Loucy (cell line): ENCODE results near the gene PUS7.

Source experiments
- H2AFZ ChIP-seq: fragments of 200-600 bp; sonication (generic); 2 replicates; pipeline ENCODE4 v1.6.0; 2016; ENCODE audit warnings: antibody characterized with exemption, mild to moderate bottlenecking, low read length, moderate library complexity
- H3F3A ChIP-seq: fragments of 200-600 bp; 2 replicates; pipeline ENCODE4 v1.6.0; 2016; ENCODE audit warnings: antibody characterized with exemption, low read depth, mild to moderate bottlenecking
- H3K27me3 ChIP-seq: fragments of 200-600 bp; sonication (generic); 2 replicates; pipeline ENCODE4 v1.6.1; 2014; ENCODE audit warnings: low read length, mild to moderate bottlenecking; ENCODE audit not compliant: insufficient read depth, poor library complexity, severe bottlenecking
- H3K36me3 ChIP-seq: fragments of 200-600 bp; sonication (generic); 2 replicates; pipeline ENCODE4 v1.6.1; 2016; ENCODE audit warnings: low read length; ENCODE audit not compliant: insufficient read depth
- H3K4me1 ChIP-seq: fragments of 200-600 bp; sonication (generic); 2 replicates; pipeline ENCODE4 v1.5.1; 2014; ENCODE audit warnings: low read length, mild to moderate bottlenecking; ENCODE audit not compliant: insufficient read depth, poor library complexity, severe bottlenecking
- H3K4me2 ChIP-seq: fragments of 200-600 bp; sonication (generic); 2 replicates; pipeline ENCODE4 v1.6.0; 2014; ENCODE audit warnings: antibody characterized with exemption, low read length, low read depth, mild to moderate bottlenecking; ENCODE audit not compliant: poor library complexity, severe bottlenecking
- H3K4me3 ChIP-seq: fragments of 200-600 bp; sonication (generic); 2 replicates; pipeline ENCODE4 v1.5.1; 2014; ENCODE audit warnings: low read length, mild to moderate bottlenecking, mixed read lengths; ENCODE audit not compliant: poor library complexity, severe bottlenecking
- H3K79me2 ChIP-seq: fragments of 200-600 bp; sonication (generic); 2 replicates; pipeline ENCODE4 v1.6.1; 2014; ENCODE audit warnings: low read length; ENCODE audit not compliant: insufficient read depth
- H3K9ac ChIP-seq: fragments of 200-600 bp; sonication (generic); 2 replicates; pipeline ENCODE4 v1.6.0; 2014; ENCODE audit warnings: mild to moderate bottlenecking, low read depth, low read length, moderate library complexity; ENCODE audit not compliant: poor library complexity, severe bottlenecking
- H3K9me2 ChIP-seq: fragments of 200-600 bp; sonication (generic); replicated peaks from 2 replicates; pipeline ENCODE4 v1.6.1; 2016; ENCODE audit warnings: low read depth, low read length, mixed read lengths
- H3K9me3 ChIP-seq: fragments of 200-600 bp; sonication (generic); 2 replicates; pipeline ENCODE4 v1.6.1; 2014; ENCODE audit warnings: mild to moderate bottlenecking, antibody characterized with exemption, low read length, low read depth; ENCODE audit not compliant: insufficient read depth
- H4K20me1 ChIP-seq: fragments of 200-600 bp; sonication (generic); 2 replicates; pipeline ENCODE4 v1.6.0; 2014; ENCODE audit warnings: antibody characterized with exemption, low read length, mild to moderate bottlenecking; ENCODE audit not compliant: insufficient read depth, poor library complexity, severe bottlenecking
- CTCF ChIP-seq: fragments of 200-600 bp; sonication (generic); conservative IDR thresholded peaks from 2 replicates; pipeline ENCODE4 v1.5.1; 2014; ENCODE audit warnings: mild to moderate bottlenecking, antibody characterized with exemption, low read length
- EZH2phosphoT487 ChIP-seq: fragments of 200-600 bp; IDR thresholded peaks from 2 replicates; pipeline ENCODE4 v1.6.1; 2018; ENCODE audit warnings: antibody characterized with exemption, mild to moderate bottlenecking, moderate library complexity, borderline replicate concordance

PUS7 gene

GRCh38 chr7:105532709-105533460 lies 10.8 kb upstream of the PUS7 start:
- peak overlapping the region; percentile 83 for H3K4me2 ChIP-seq
- H3K27me3 ChIP-seq: no peaks in the 10 kb centered on the region
- H3K4me1 ChIP-seq: peaks cover 24% of the 10 kb centered on the region
- H3F3A ChIP-seq: no peaks in the 10 kb centered on the region
- H3K9me2 ChIP-seq: no peaks in the 10 kb centered on the region
- no peak for TF ChIP-seq EZH2phosphoT487
- TF ChIP-seq CTCF: no peak
- H3K79me2 ChIP-seq: peaks cover 31% of the 10 kb centered on the region
- no peaks in the 10 kb centered on the region for H3K9me3 ChIP-seq
- no peaks in the 10 kb centered on the region for H3K36me3 ChIP-seq
- H3K9ac ChIP-seq: peak overlapping the region; percentile 82
- peaks cover 11% of the 10 kb centered on the region for H4K20me1 ChIP-seq
- peak overlapping the region; percentile 88 for H2AFZ ChIP-seq
- peak overlapping the region; percentile 92 for H3K4me3 ChIP-seq

- H3K27me3 ChIP-seq: no peaks in the 10 kb centered on the region
- H3K9me2 ChIP-seq: no peaks in the 10 kb centered on the region
- H3K4me3 ChIP-seq: peak within 1 kb of the TSS; percentile 92
- H3K36me3 ChIP-seq: no peaks in the 10 kb centered on the region
- TF ChIP-seq EZH2phosphoT487 (no peak), CTCF (peak; percentile 74)
- peaks cover 31% of the 10 kb centered on the region for H3K79me2 ChIP-seq
- H3F3A ChIP-seq: no peaks in the 10 kb centered on the region
- peak within 1 kb of the TSS; percentile 83 for H3K4me2 ChIP-seq
- H3K9me3 ChIP-seq: no peaks in the 10 kb centered on the region
- peaks cover 11% of the 10 kb centered on the region for H4K20me1 ChIP-seq
- H2AFZ ChIP-seq: peak within 1 kb of the TSS; percentile 88
- peaks cover 24% of the 10 kb centered on the region for H3K4me1 ChIP-seq
- peak within 1 kb of the TSS; percentile 82 for H3K9ac ChIP-seq
Measured at GRCh38 chr7:105531792-105532671, 10.0 kb upstream of the PUS7 start, which contains the start of gene RINT1. TSS of gene RINT1 (plus strand) at chr7:105532201. CDS start at chr7:105532316, 115 bp downstream.

GRCh38 chr7:105530546-105530945 lies 8.5 kb upstream of the PUS7 start:
- Histone ChIP-seq H3K79me2 (peaks cover 27% of the 10 kb centered on the region), H3K4me1 (peaks cover 24% of the 10 kb centered on the region), H3K4me3 (no peak overlapping the region), H3F3A (no peaks in the 10 kb centered on the region), H4K20me1 (peaks cover 11% of the 10 kb centered on the region), H2AFZ (no peak overlapping the region), H3K36me3 (no peaks in the 10 kb centered on the region), H3K27me3 (no peaks in the 10 kb centered on the region), H3K9me3 (no peaks in the 10 kb centered on the region), H3K9me2 (no peaks in the 10 kb centered on the region), H3K4me2 (peak overlapping the region; percentile 83), H3K9ac (no peak overlapping the region)
- no peak for TF ChIP-seq CTCF
- TF ChIP-seq EZH2phosphoT487: no peak
